Activated CD8-positive, alpha-beta T cell treated with anti-CD3 and anti-CD28 coated beads, Interleukin-2, amount 10 ng/mL, durations not matched to agents 7 days and 5 days (primary cell): ENCODE data around the gene SLC9A3. TPM values are rescaled to one million over a fixed set of nuclear protein-coding genes. Genes with fewer than 3 reads are reported as not detected.

Experiments
- ATAC-seq: fragments of 150-1000 bp; cut with Tn5 transposase; one replicate; pipeline ENCODE4 v1.10.0; 2021; ENCODE audit warnings: moderate library complexity
- CTCF ChIA-PET: fragments of 350-600 bp; sonication (Branson Sonifier 250); formaldehyde crosslinking; loops from one replicate; lab custom pipeline; 2021; ENCODE audit warnings: antibody characterized with exemption; lab: Charles Lee
- POLR2A ChIA-PET: fragments of 350-600 bp; sonication (Branson Sonifier 250); formaldehyde crosslinking; loops from one replicate; lab custom pipeline; 2021; ENCODE audit warnings: antibody characterized with exemption; lab: Charles Lee
- DNase-seq: peaks from one replicate; pipeline ENCODE4 v3.0.0-alpha.2; 2020
- H3K27ac Mint-ChIP-seq: one replicate; pipeline ENCODE4 v1.8.0; 2021; ENCODE audit warnings: mild to moderate bottlenecking, mixed read lengths
- H3K27me3 Mint-ChIP-seq: one replicate; pipeline ENCODE4 v1.8.0; 2021; ENCODE audit warnings: low read depth, mixed read lengths
- H3K36me3 Mint-ChIP-seq: one replicate; pipeline ENCODE4 v1.8.0; 2021; ENCODE audit warnings: low read depth, mixed read lengths
- H3K4me1 Mint-ChIP-seq: one replicate; pipeline ENCODE4 v1.8.0; 2021; ENCODE audit warnings: low read depth, mixed read lengths
- H3K4me3 Mint-ChIP-seq: one replicate; pipeline ENCODE4 v1.8.0; 2021; ENCODE audit warnings: mild to moderate bottlenecking, mixed read lengths
- H3K9me3 Mint-ChIP-seq: one replicate; pipeline ENCODE4 v1.8.0; 2022; ENCODE audit warnings: mixed read lengths; ENCODE audit not compliant: insufficient read depth
- total RNA-seq, 2 experiments: library from RNA; stranded (reverse); gene quantifications; one replicate each; pipeline ENCODE4 v1.2.3, GENCODE V29; 2021

Gene SLC9A3
- total RNA-seq = 1 to 10 TPM; 1.6 to 1.9 TPM

DNA sequence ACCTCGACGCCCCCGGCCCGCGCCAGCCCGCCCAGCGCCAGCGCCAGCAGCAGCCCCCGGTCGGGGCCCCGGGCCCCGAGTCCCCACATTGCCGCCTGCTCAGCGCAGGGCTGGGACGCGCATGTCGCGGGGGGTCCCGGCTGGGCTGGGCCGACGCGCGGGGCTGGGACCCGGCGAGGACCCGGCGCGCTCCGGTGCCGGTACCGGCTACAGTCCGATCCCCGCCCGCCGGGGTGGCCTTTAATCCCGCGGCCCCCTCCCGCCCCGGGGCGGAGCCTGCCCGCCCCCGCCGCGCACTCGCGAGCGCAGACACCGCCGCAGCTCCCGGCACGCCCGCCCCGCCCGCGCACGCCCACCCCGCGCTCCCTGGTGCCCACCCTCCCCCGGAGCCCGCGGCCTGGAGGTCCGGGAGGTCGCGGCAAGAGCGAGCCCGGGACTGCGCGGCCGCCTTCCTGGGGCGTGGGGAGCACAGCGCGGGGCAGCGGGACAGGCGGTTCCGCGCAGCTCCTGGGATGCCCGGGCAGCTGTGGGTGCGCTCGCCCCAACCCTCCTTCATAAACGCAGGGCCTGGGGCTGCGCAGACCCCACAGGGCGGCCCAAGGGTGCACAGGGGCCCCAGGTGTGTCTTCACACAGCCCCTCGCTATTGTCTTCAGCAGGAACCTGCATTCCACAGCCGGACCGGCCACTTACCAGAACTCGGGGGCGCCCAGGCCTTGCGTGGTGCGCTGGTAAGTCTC is at the start of gene SLC9A3:
Gene SLC9A3 (minus strand): TSS at position 216 of the 739 bp plus-strand sequence.
- Mint-ChIP-seq H3K36me3 (no peaks in the 10 kb centered on the region), H3K9me3 (no peaks in the 10 kb centered on the region), H3K4me1 (peaks cover 38% of the 10 kb centered on the region), H3K4me3 (no peak within 1 kb of the TSS), H3K27me3 (peaks cover 51% of the 10 kb centered on the region), H3K27ac (no peak within 1 kb of the TSS)
- CTCF ChIA-PET = no interaction called here
- POLR2A ChIA-PET = no interaction called here
- ATAC-seq (no peak), DNase-seq (no peak)

DNA sequence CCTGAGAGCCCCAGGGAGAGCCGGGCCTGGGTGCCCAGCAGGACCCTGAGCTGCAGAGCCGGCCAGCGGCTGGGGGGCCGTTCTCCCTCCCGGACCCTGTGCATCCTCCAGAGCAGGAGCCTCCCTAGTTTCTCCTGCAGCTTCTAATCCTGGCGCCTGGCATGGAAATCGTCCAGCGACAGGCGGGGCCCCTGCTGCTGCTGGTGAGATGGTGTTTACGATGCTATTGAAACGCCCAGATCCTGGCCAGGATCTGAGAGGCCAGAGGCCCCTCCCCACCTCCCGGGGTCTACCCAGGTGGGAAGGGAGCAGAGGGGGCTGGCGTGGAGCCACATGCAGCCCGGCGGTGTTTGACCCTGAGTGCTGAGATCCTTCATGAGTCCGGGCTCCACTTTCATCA is 49.7 kb upstream of the SLC9A3 start:
- CTCF ChIA-PET = interaction anchor here (0.9 kb wide), 1 partner anchor 8 kb away, joined by 3 read pairs; no protein-coding TSS in a partner anchor
- Mint-ChIP-seq H3K36me3 (peaks cover 2% of the 10 kb centered on the region), H3K27me3 (peaks cover 24% of the 10 kb centered on the region), H3K4me3 (no peak overlapping the region), H3K27ac (no peak overlapping the region), H3K9me3 (peaks cover 15% of the 10 kb centered on the region), H3K4me1 (no peaks in the 10 kb centered on the region)
- DNase-seq (no peak), ATAC-seq (no peak)
- POLR2A ChIA-PET = no interaction called here

DNA sequence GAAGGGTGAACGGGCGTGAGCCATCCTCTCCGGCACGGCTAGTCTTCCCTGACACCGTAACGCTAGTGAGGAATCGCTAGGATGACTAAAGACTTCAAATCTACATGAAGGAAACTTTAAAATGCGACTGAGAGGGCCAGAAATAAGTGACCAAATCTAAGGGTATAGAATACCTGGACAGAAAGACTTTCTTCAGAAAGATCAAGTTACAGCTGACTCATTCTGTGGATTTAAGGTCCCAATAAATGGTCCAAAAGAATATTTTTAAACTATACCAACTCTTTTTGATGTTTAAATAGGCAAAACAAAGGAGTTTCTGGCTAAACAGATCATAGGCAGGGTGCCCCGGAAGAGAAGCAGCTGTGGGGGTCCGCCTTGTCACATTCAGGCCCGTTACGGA is 49.0 kb upstream of the SLC9A3 start:
- Mint-ChIP-seq H3K9me3 (peaks cover 15% of the 10 kb centered on the region), H3K36me3 (peaks cover 2% of the 10 kb centered on the region), H3K27me3 (peaks cover 19% of the 10 kb centered on the region), H3K27ac (no peak overlapping the region), H3K4me1 (no peaks in the 10 kb centered on the region), H3K4me3 (no peak overlapping the region)
- DNase-seq (no peak), ATAC-seq (no peak)
- ChIA-PET CTCF (interaction anchor here (0.9 kb wide), 1 partner anchor 9 kb away, joined by 3 read pairs; no protein-coding TSS in a partner anchor), POLR2A (no interaction called here)

DNA sequence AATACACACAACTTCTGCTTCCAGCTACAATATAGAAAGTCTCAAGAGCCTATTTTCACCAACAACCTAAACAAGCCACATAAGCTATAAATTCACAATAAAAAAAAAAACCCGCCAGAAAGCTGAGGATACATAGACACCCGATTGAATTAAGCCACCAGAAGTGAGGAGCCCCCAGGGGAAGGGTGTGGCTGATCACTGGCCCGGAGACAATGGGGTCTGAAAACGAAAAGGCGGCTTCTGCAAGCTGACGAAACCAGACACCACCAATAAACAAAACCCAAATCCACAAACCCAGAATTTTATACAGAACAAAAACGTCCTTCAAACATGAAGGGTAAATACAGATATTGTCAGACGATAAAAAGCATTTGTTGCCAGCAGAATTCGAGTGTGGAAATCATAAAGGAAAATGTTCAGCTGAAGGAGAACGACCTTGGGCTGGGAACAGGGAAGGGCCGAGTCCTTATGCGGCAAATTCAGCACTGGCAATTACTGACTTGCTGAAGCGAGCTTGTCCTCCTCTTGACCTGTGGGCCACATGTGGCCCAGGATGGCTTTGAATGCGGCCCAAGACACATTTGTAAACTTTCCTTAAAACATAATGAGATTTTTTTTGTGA is 48.3 kb upstream of the SLC9A3 start:
- Mint-ChIP-seq H3K36me3 (peaks cover 2% of the 10 kb centered on the region), H3K27me3 (peaks cover 20% of the 10 kb centered on the region), H3K4me3 (no peak overlapping the region), H3K9me3 (peaks cover 8% of the 10 kb centered on the region), H3K4me1 (no peaks in the 10 kb centered on the region), H3K27ac (no peak overlapping the region)
- DNase-seq (no peak), ATAC-seq (no peak)
- POLR2A ChIA-PET = no interaction called here
- CTCF ChIA-PET = no interaction called here

DNA sequence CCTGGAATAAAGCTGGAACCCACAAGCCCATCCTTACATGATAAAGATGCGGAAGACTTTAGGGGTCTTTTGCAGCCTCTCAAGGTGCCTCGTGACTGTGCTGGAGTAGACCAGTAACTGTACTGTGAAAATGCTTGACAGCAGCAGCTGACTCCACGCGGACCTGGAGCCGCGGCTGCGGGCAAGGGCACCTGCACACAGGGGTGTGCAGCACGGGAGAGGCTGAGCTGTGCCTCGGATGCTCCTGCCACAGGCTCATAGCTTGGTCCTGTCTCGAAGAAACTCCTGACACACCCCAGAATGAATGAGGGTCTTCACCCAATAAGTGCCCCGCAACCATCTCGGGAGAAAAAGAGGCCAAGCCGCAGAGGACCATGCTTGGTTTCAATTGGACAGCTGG is 47.5 kb upstream of the SLC9A3 start:
- H3K36me3 Mint-ChIP-seq = peaks cover 2% of the 10 kb centered on the region
- ChIA-PET CTCF (no interaction called here), POLR2A (no interaction called here)
- DNase-seq (no peak), ATAC-seq (no peak)
- H3K4me1 Mint-ChIP-seq = no peaks in the 10 kb centered on the region
- H3K27me3 Mint-ChIP-seq = peaks cover 21% of the 10 kb centered on the region
- peaks cover 4% of the 10 kb centered on the region for H3K9me3 Mint-ChIP-seq
- H3K4me3 Mint-ChIP-seq = no peak overlapping the region
- no peak overlapping the region for H3K27ac Mint-ChIP-seq

DNA sequence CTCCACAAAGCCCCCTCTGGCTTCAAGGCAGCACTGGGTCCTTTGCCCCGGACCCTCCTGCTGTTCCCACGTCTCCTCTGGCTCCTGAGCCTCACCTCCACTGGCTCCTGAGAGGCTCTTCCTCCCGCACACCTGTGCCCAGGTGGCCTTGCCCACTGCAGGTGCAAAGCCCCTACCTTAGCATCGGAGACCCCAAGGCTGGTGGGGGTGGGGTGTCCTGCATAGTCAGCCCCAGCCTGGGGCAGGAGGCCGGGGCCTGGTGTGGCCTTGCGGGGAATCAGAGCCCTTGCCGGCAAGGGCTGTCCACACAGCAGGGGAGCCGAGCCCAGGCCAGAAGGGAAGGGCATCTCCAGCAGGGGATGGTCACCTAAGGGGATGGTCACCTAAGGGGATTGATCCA is 46.6 kb upstream of the SLC9A3 start:
- Mint-ChIP-seq H3K36me3 (peaks cover 1% of the 10 kb centered on the region), H3K27me3 (peaks cover 22% of the 10 kb centered on the region), H3K27ac (no peak overlapping the region), H3K4me3 (no peak overlapping the region), H3K9me3 (no peaks in the 10 kb centered on the region), H3K4me1 (no peaks in the 10 kb centered on the region)
- DNase-seq (no peak), ATAC-seq (no peak)
- CTCF ChIA-PET = no interaction called here
- POLR2A ChIA-PET = no interaction called here

DNA sequence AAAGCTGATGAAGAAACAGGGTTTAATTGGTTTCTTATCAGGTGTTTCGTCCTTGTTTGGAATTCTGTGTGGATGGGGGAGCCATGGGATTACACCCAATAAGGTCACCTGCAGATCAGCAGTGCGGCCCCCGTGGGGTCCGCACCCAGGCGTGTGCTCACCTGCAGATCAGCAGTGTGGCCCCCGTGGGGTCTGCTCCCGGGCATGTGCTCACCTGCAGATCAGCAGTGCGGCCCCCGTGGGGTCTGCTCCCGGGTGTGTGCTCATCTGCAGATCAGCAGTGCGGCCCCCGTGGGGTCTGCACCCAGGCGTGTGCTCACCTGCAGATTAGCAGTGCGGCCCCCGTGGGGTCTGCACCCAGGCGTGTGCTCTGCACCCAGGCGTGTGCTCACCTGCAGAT is 46.2 kb upstream of the SLC9A3 start:
- H3K27ac Mint-ChIP-seq = no peak overlapping the region
- DNase-seq (no peak), ATAC-seq (no peak)
- POLR2A ChIA-PET = no interaction called here
- CTCF ChIA-PET = no interaction called here
- no peaks in the 10 kb centered on the region for H3K36me3 Mint-ChIP-seq
- peaks cover 20% of the 10 kb centered on the region for H3K27me3 Mint-ChIP-seq
- H3K4me1 Mint-ChIP-seq = no peaks in the 10 kb centered on the region
- no peak overlapping the region for H3K4me3 Mint-ChIP-seq
- H3K9me3 Mint-ChIP-seq = no peaks in the 10 kb centered on the region

DNA sequence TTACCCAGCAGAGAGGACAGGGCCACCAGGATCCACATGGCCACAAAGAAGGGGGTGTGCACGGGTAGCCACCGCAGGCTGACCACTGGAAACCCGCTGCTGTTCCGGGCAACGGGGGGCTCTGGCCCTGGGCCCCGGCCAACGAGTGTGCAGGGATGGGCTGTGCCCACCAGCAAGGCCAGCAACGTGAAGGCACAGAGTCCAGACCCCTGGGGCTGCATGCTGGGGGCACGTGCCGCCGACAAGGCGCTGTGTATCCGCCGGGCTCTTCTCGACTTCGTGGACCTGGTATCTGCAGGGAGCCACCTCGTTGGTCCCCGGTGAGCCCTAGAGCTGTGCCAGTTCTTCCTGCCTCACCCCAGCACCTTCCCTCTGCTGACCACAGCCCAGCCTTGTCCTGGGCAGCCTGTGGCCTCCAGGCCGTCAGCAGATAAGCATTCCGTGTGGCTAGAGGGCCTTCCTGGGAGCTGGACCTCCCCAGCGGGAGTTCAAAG is 45.7 kb upstream of the SLC9A3 start:
- H3K27ac Mint-ChIP-seq = no peak overlapping the region
- H3K4me3 Mint-ChIP-seq = no peak overlapping the region
- H3K9me3 Mint-ChIP-seq = no peaks in the 10 kb centered on the region
- ATAC-seq = no peak
- DNase-seq = no peak
- ChIA-PET CTCF (no interaction called here), POLR2A (no interaction called here)
- H3K27me3 Mint-ChIP-seq = peaks cover 16% of the 10 kb centered on the region
- H3K36me3 Mint-ChIP-seq = no peaks in the 10 kb centered on the region
- H3K4me1 Mint-ChIP-seq = no peaks in the 10 kb centered on the region

DNA sequence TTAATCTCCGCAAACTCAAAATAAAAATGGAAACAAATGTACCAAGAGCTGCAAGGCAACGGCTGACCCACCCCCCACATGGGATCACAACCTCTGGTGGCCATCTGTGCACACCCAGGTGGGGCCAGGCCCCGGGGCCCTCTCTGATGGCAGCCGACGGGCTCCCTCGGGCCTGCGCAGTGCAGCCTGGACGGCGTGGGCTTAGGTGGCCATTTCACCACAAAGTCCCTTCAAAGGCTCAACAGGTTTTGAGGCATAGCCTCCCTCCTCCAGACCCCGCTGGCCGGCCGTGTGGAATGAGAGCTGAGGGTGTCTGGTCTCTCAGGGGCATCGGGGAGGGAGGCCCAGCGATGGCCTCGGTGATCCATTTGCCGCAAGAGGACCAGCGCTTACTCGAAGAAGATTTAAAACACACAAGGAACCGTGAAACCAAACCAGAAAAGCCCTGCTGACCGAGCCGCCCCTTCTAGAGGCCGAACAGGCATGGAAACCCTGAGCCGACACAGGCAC is 45.2 kb upstream of the SLC9A3 start:
- H3K27me3 Mint-ChIP-seq = peaks cover 16% of the 10 kb centered on the region
- no peak overlapping the region for H3K27ac Mint-ChIP-seq
- no peak overlapping the region for H3K4me3 Mint-ChIP-seq
- H3K9me3 Mint-ChIP-seq = no peaks in the 10 kb centered on the region
- ChIA-PET CTCF (no interaction called here), POLR2A (no interaction called here)
- DNase-seq (no peak), ATAC-seq (no peak)
- H3K36me3 Mint-ChIP-seq = no peaks in the 10 kb centered on the region
- no peaks in the 10 kb centered on the region for H3K4me1 Mint-ChIP-seq

DNA sequence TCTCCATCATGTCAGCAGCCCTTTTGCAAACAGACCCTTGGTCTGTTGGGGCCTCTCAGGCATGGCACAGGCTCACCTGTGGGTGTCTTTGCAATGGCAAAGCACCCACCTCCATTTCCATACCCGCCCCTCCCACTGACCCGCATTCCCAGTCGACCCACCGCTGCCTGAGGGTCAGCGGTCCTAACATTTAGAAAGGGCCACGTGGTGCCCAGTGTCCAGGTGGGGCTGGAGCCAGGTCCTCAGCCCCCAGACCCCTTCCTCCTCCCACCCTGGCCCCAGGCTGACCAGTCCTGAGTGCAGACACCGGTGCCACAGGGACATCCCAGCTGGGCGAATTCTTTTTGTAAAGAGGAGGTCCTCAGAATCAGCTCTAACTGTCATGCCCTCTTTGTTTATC is 44.6 kb upstream of the SLC9A3 start:
- H3K9me3 Mint-ChIP-seq = no peaks in the 10 kb centered on the region
- ChIA-PET CTCF (no interaction called here), POLR2A (interaction anchor here (0.6 kb wide), 1 partner anchor 85 kb away, joined by 3 read pairs; no protein-coding TSS in a partner anchor)
- H3K27me3 Mint-ChIP-seq = peaks cover 16% of the 10 kb centered on the region
- no peak overlapping the region for H3K4me3 Mint-ChIP-seq
- no peak for DNase-seq
- H3K27ac Mint-ChIP-seq = no peak overlapping the region
- H3K4me1 Mint-ChIP-seq = no peaks in the 10 kb centered on the region
- H3K36me3 Mint-ChIP-seq = no peaks in the 10 kb centered on the region
- no peak for ATAC-seq

DNA sequence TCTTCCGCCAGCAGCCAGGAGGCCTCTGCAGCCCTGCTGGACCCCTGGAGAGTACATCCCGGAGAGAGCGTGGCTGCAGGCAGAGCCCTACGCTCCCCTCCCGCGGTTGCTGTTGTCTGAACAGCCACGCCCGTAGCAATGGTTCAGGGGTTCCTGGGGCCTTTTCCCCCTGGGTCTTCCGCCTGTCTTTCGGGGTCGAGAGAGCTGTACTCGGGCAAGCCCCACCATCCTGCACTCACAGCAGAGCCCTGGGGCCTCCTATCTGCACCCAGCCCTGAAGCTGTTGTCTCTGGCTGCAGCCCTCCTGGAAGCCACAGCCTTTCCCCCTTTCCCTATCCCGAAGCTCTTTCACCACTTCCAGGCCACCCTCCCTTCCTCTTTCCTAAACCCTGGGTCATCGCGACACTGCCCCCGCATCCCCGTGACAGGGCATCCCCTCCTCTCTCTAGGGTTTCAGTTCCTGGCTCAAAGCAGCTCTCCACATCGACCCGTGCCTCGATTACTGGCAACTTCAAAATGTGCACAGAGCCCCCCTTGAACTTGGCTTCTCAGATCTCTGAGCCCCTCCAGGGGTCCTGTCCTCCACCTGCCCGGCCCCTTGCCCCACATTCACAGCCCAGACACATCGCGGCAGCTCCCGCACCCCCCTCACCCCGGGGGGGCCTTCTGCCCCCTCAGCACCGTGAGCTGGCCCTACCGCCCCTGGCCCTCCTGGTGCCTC is 44.0 kb upstream of the SLC9A3 start:
- ChIA-PET CTCF (no interaction called here), POLR2A (interaction anchor here (0.6 kb wide), 1 partner anchor 85 kb away, joined by 3 read pairs; no protein-coding TSS in a partner anchor)
- peaks cover 16% of the 10 kb centered on the region for H3K27me3 Mint-ChIP-seq
- no peaks in the 10 kb centered on the region for H3K4me1 Mint-ChIP-seq
- no peaks in the 10 kb centered on the region for H3K9me3 Mint-ChIP-seq
- no peak overlapping the region for H3K27ac Mint-ChIP-seq
- ATAC-seq (no peak), DNase-seq (no peak)
- H3K4me3 Mint-ChIP-seq = no peak overlapping the region
- H3K36me3 Mint-ChIP-seq = no peaks in the 10 kb centered on the region

DNA sequence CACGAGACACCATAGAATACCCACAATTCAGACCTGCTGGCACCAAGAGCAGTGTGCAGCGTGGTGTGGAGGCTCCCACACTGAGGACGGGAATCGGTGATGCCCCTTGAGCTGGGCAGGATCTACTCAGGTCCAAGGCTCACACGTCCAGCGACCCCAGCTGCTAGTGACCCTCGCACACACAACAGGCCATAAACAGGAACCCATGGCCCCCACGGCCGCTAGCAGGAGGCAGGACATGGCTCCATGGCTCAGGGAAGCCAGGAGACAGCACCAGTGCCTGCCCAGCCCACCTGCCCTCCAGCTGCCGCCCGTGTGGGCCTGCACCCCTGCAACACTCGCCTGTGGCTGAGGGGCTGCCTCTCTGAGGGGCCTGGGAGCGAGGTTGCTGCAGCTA is 43.4 kb upstream of the SLC9A3 start:
- ChIA-PET POLR2A (no interaction called here), CTCF (no interaction called here)
- Mint-ChIP-seq H3K9me3 (no peaks in the 10 kb centered on the region), H3K27ac (no peak overlapping the region), H3K4me1 (no peaks in the 10 kb centered on the region), H3K36me3 (no peaks in the 10 kb centered on the region), H3K4me3 (no peak overlapping the region), H3K27me3 (peaks cover 16% of the 10 kb centered on the region)
- ATAC-seq (no peak), DNase-seq (no peak)
